Lower leg skin (tissue), 4 donors: ENCODE results near the gene SPINDOC. TPM values are rescaled to one million over a fixed set of nuclear protein-coding genes. Genes with fewer than 3 reads are reported as not detected.

Source experiments
- DNase-seq, 2 donors: peaks; one replicate each; pipeline ENCODE4 v3.0.0-alpha.2; 2019; ENCODE audit warnings: low spot score in 2 of 2
- H3K4me3 ChIP-seq: fragments of 200-600 bp; sonication (generic); 2 replicates; pipeline ENCODE4 v1.5.1; 2017; ENCODE audit warnings: mild to moderate bottlenecking, low read depth; ENCODE audit not compliant: poor library complexity, severe bottlenecking
- CTCF ChIP-seq, 3 donors: fragments of 450-650 bp; IDR thresholded peaks; one replicate each; pipeline ENCODE4 v1.5.1; 2016; ENCODE audit warnings: antibody characterized with exemption in 3 of 3, mild to moderate bottlenecking in 3 of 3, moderate library complexity in 2 of 3
- POLR2A ChIP-seq, 2 donors: fragments of 450-650 bp; IDR thresholded peaks; one replicate each; pipeline ENCODE4 v1.6.1; 2016 to 2017; ENCODE audit warnings: antibody characterized with exemption in 2 of 2, mild to moderate bottlenecking in 1 of 2, moderate library complexity in 1 of 2
- WGBS, 2 donors: methylation state at CpG; one replicate each; pipeline ENCODE4 v1.1.5; 2018; 5-methylcytosine and 5-hydroxymethylcytosine counted together
- intact Hi-C: fragments of 100-400 bp; cut with DNase I; formaldehyde crosslinking; loops from one replicate; pipeline ENCODE4 v1.15.0; 2023; ENCODE audit warnings: low total_unique reads
- total RNA-seq, 4 donors: library from RNA; depleted of rRNA; stranded (reverse); fragments of >200 nt; gene quantifications; one replicate each; pipeline ENCODE4 v1.1.0, GENCODE V29; 2016

Gene SPINDOC
- total RNA-seq, 4 donors from 2014 or later, result 5.1 to 8.3 (median 6.0) TPM

DNA sequence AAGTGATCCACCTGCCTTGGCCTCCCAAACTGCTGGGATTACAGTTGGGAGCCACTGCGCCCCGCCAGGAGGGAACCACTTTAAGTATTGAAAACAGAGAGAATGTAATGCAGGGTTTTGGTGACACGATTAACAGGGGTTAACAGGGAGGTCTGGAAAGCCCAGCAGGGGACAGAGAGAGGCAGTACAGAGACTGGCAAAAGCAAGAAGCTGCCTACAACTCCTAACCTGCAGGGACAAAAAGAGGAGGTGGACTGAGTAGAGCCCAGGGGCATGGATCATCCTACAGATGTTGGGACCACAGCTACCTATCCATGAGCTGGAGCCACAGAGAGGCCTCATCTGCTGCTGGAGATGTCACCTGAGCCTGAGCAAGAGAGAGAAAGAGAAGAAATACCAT is 1.7 kb upstream of the SPINDOC start:
- no peak overlapping the region for H3K4me3 ChIP-seq
- DNase-seq, result no peak
- TF ChIP-seq POLR2A (IDR thresholded peaks at IDR 0.05) (no peak), CTCF (IDR thresholded peaks at IDR 0.05) (no peak)
- WGBS, 2 donors, result 84 to 96% methylated on average over 3 of the region's 3 CpGs
- intact Hi-C loops, result no loop called here

GRCh38 chr11:63813563-63814382 is 517 bp downstream of the SPINDOC start:
- peak in 1 of 2 donors; percentile 87 for DNase-seq
- intact Hi-C loops, result no loop called here
- TF ChIP-seq CTCF (IDR thresholded peaks at IDR 0.05) (no peak), POLR2A (IDR thresholded peaks at IDR 0.05) (no peak)
- peak overlapping the region; percentile 59 for H3K4me3 ChIP-seq
- WGBS, 2 donors, result 0 to 2% methylated on average over 51 to 52 of the region's 74 CpGs

DNA sequence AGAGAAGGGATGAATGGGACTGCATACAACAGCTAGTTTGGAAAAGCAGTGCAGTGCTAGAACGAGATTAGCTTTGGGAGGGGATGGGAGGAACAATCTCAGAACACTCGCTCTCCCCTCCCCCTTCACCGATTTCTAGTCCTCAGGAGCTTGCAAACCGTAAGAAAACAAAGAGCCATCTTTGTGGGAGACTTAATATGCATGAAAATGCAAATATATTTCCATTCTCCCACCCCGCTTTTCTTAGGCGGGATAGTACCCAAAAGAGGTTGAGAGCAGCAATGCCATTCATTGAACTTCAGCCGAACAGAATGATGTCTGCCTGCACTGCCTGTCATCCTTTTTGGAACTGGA is 1.1 kb downstream of the SPINDOC start:
- 26 to 29% methylated on average over 7 of the region's 7 CpGs for WGBS, 2 donors
- no peak for DNase-seq
- H3K4me3 ChIP-seq, result peak overlapping the region; percentile 59
- TF ChIP-seq CTCF (IDR thresholded peaks at IDR 0.05) (no peak), POLR2A (IDR thresholded peaks at IDR 0.05) (no peak)
- intact Hi-C loops, result no loop called here

DNA sequence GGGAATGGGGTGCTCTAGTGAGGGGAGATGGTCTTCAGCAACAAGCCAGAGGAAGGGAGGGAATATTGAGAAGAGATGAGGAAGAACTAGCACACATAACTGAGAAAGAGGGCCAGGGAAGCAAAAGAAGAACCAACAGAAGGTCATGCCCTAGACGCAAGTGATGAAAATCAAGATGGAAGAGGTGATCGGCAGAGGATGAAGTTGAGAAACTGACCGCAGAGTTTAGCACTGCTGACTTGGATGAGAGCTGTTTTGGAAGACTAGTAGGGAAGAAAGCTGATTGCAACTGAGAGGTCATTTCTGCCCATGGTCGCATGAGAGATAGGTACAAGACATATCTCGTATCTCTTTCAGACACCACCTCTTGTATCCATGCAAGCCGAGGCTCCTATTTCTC is 2.9 kb downstream of the SPINDOC start:
- TF ChIP-seq CTCF (IDR thresholded peaks at IDR 0.05) (no peak), POLR2A (IDR thresholded peaks at IDR 0.05) (no peak)
- intact Hi-C loops, result no loop called here
- DNase-seq, result no peak
- WGBS, 2 donors, result 89 to 90% methylated on average over 6 of the region's 6 CpGs
- no peak overlapping the region for H3K4me3 ChIP-seq

DNA sequence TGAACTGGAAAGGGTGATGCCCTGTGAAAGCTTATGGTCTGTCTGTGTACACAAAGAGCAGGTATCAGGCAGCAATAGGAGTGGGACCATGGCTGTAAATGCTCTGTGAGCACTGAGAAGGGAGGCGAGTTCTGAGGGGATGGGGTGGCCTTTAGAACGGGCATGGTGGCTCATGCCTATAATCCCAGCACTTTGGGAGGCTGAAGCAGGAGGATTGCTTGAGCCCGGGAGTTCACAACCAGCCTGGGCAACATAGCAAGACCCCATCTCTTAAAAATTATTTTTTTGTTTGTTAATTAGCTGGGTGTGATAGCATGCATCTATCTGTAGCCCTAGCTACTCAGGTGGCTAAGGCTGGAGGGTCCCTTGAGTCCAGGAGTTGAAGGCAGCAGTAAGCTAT is 3.5 kb downstream of the SPINDOC start:
- no peak for DNase-seq
- no peak overlapping the region for H3K4me3 ChIP-seq
- intact Hi-C loops, result no loop called here
- WGBS, 2 donors, result 95 to 99% methylated on average over 3 of the region's 3 CpGs
- no peak for TF ChIP-seq POLR2A (IDR thresholded peaks at IDR 0.05)
- no peak for TF ChIP-seq CTCF (IDR thresholded peaks at IDR 0.05)
